Measurements from ENCODE around the gene CIROP.

Gene CIROP

GRCh38 chr14:23066368-23066767 lies 38.4 kb downstream of the CIROP start:
- H3K4me3 ChIP-seq (ENCODE audit: low read depth, low read length): no peak overlapping the region
- TF ChIP-seq CTCF (IDR thresholded peaks at IDR 0.05; ENCODE audit: borderline replicate concordance, insufficient read depth, low read depth, low read length): no peak

GRCh38 chr14:23063601-23064000 lies 41.2 kb downstream of the CIROP start:
- no peak for TF ChIP-seq CTCF (IDR thresholded peaks at IDR 0.05; ENCODE audit: borderline replicate concordance, insufficient read depth, low read depth, low read length)
- H3K4me3 ChIP-seq (ENCODE audit: low read depth, low read length): no peak overlapping the region

GRCh38 chr14:23062002-23062401 lies 42.8 kb downstream of the CIROP start:
- H3K4me3 ChIP-seq (ENCODE audit: low read depth, low read length): no peak overlapping the region
- TF ChIP-seq CTCF (IDR thresholded peaks at IDR 0.05; ENCODE audit: borderline replicate concordance, insufficient read depth, low read depth, low read length): no peak

- H3K4me3 ChIP-seq (ENCODE audit: low read depth, low read length): no peak overlapping the region
- TF ChIP-seq CTCF (IDR thresholded peaks at IDR 0.05; ENCODE audit: borderline replicate concordance, insufficient read depth, low read depth, low read length): no peak
Observed at GRCh38 chr14:23060536-23061260, 44.1 kb downstream of the CIROP start.

- no peak overlapping the region for H3K4me3 ChIP-seq (ENCODE audit: low read depth, low read length)
- no peak for TF ChIP-seq CTCF (IDR thresholded peaks at IDR 0.05; ENCODE audit: borderline replicate concordance, insufficient read depth, low read depth, low read length)
Observed at GRCh38 chr14:23058654-23059504, 45.9 kb downstream of the CIROP start.

- H3K4me3 ChIP-seq (ENCODE audit: low read depth, low read length): peak overlapping the region; percentile 36
- TF ChIP-seq CTCF (IDR thresholded peaks at IDR 0.05; ENCODE audit: borderline replicate concordance, insufficient read depth, low read depth, low read length): peak; percentile 96
Observed at GRCh38 chr14:23057757-23058653, 46.8 kb downstream of the CIROP start.

Measured in GM12875 (cell line).